Astrocyte of the hippocampus (primary cell): Measurements from ENCODE around the gene MINDY3.
"Not testable (repeated sequence)": the region's sequence is repeated elsewhere in the genome, so short reads cannot be mapped to it uniquely, and the experiment has no call there.

ENCODE experiments used
- DNase-seq: peaks from one replicate; pipeline ENCODE4 v3.0.0; 2011; ENCODE audit warnings: low read depth, low spot score

The MINDY3 gene

DNA sequence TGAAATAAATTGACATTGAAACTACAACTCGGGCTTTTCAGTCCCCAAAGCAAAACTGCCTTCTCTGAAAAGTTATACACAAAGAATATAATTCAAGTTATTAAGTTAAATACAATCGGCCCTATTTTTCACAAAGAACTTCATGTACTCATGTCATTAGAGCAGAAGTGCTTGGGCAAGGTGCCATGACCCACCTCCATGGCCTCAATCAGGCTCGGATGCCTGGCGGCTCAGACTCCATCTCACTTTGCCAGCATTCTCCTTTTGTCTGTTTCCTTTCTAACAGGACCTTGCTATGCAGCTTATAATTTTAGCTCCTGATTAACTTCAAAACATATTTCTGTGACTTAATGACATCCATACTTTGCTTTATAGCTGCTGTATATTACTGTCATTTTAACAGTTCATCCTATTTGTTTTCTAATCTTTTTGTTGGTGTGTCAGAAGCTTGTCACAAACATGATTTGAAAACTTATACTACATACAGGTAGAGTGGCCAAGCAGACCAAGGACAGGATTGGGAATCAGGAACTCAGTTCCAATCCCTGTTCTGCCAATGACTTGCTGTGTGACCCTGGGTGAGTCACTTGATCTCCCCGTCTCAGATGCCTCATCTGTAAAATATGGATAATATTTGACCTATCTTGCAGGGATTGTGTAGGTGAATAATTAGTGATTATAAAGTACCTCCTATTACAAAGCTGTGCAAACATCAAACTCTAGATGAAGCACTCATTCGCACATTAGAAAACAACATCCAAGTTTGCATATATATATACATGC is 79.8 kb downstream of the MINDY3 start:
- DNase-seq = peak; percentile 29

GRCh38 chr10:15775513-15775912 is 84.8 kb downstream of the MINDY3 start:
- DNase-seq = peak; percentile 74

DNA sequence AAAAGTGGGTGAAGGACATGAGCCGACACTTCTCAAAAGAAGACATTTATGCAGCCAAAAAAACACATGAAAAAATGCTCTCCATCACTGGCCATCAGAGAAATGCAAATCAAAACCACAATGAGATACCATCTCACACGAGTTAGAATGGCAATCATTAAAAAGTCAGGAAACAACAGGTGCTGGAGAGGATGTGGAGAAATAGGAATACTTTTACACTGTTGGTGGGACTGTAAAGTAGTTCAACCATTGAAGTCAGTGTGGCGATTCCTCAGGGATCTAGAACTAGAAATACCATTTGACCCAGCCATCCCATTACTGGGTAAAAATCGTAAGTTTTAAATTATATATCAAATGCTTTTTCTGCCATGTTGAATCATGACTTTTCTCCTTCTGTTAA is 85.8 kb downstream of the MINDY3 start:
- DNase-seq = not testable (repeated sequence)

DNA sequence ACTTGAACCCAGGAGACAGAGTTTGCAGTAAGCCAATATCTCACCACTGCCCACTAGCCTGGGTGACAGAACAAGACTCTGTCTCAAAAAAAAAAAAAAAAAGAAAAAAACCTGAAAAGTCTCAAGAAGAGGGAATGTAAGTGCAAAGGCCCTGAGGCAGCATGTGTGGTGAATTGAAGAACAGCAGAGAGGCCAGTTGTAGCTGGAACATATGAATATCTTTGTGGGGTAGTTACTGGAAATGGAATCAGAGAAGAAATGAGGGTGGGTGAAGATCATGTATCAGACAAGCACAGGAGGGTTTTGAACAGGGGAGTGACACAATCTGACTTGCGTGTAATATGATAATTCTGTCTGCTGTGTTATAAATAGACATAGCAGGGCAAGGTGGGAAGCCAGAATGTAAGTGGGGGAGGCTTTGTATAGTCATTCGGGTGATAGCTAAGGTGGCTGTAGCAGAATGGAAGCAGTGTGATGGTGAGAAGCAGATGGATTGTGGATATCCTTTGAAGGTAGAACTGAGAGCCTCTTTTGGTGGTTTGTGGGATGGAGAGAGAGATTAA is 95.3 kb downstream of the MINDY3 start:
- no peak for DNase-seq

GRCh38 chr10:15763006-15763405 is 97.3 kb downstream of the MINDY3 start:
- DNase-seq = no peak

GRCh38 chr10:15762239-15762638 is 98.1 kb downstream of the MINDY3 start:
- not testable (repeated sequence) for DNase-seq

DNA sequence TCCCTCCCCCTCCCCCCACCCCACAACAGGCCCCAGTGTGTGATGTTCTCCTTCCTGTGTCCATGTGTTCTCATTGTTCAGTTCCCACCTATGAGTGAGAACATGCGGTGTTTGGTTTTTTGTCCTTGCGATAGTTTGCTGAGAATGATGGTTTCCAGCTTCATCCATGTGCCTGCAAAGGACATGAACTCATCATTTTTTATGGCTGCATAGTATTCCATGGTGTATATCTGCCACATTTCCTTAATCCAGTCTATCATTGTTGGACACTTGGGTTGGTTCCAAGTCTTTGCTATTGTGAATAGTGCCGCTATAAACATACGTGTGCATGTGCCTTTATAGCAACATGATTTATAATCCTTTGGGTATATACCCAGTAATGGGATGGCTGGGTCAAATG is 99.1 kb downstream of the MINDY3 start:
- not testable (repeated sequence) for DNase-seq

DNA sequence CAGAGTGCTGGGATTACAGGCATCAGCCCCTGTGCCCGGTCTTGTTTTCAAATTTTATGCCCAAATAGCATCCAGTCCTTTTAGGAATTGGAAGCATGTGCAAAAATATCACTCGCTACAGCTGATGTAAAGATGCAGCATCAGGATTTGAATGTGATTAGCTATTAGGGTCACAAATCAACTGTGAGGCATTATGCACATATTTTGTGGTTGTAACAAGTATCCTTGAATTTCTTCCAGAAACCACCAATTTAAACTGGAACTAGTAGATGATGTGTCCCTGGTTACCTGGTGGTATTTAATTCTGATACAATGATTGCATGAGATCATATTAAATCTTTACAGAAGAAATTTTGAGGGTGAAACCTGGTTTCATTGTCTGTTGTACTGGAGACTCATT is 99.6 kb downstream of the MINDY3 start:
- no peak for DNase-seq

GRCh38 chr10:15759265-15759664 is 101.0 kb downstream of the MINDY3 start:
- no peak for DNase-seq

GRCh38 chr10:15758618-15759017 is 101.7 kb downstream of the MINDY3 start:
- DNase-seq = no peak

GRCh38 chr10:15754937-15755336 is 105.4 kb downstream of the MINDY3 start:
- DNase-seq = no peak

- no peak for DNase-seq
Measured at GRCh38 chr10:15751046-15751445, 109.3 kb downstream of the MINDY3 start.

- no peak for DNase-seq
Measured at GRCh38 chr10:15748126-15748525, 112.2 kb downstream of the MINDY3 start.

DNA sequence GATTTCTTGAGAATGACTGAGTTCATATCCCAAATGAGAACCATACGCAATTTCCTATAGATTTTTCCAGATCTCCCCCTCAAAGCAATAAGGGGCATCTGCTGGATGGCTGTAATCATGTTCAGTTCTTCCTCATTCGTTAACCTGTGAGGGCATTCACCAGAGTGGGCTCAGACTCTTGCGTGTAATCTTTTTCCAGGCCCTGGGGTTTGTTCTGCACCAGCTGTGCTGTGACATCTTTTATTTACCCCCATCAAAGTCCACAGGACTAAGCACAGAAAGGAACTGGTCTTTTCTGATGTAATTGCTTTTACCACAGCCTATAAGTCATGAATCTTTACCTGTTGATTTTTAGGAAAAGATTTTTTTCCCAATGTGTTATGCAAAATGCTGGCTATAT is 112.7 kb downstream of the MINDY3 start:
- DNase-seq = no peak

GRCh38 chr10:15745751-15746150 is 114.6 kb downstream of the MINDY3 start:
- DNase-seq = no peak

GRCh38 chr10:15744217-15744865 is 116.0 kb downstream of the MINDY3 start:
- peak; percentile 37 for DNase-seq

- no peak for DNase-seq
Measured at GRCh38 chr10:15743443-15743842, 116.9 kb downstream of the MINDY3 start.

- peak; percentile 11 for DNase-seq
Measured at GRCh38 chr10:15742836-15743235, 117.5 kb downstream of the MINDY3 start.

- no peak for DNase-seq
Measured at GRCh38 chr10:15742102-15742501, 118.2 kb downstream of the MINDY3 start.

DNA sequence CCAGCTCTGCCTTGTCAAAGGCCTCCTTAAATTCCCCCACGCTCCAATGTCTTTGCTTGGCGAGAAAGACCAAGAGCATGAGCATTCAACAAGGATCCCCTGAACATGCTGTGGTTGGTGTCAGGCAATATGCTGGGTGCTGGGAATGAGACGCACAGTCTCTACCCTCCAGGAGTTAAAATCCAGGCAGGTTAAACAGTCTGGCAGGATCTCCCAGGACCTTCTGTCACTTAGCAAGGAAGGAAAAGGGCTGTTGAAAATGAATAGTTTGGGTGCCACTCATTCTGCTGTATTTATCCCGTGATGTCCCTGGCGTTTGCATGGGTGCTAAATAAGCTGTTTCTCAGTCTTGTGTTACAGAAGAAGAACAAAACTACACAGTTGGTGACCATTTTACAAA is 118.7 kb downstream of the MINDY3 start:
- no peak for DNase-seq

GRCh38 chr10:15740261-15740660 is 120.0 kb downstream of the MINDY3 start:
- DNase-seq = no peak

GRCh38 chr10:15739254-15739970 is 120.9 kb downstream of the MINDY3 start:
- DNase-seq = no peak
